ENCODE results near the gene MLLT3.
A peak's percentile ranks its signal among the peaks of the same experiment; 100 is the strongest.
"Not testable (repeated sequence)": the region's sequence is repeated elsewhere in the genome, so short reads cannot be mapped to it uniquely, and the experiment has no call there.

The MLLT3 gene

GRCh38 chr9:20622330-20623020, at the start of gene MLLT3:
MLLT3 (minus strand) TSS chr9:20622499.
- DNase-seq: peak; percentile 93

- no peak for DNase-seq
Measured at GRCh38 chr9:20671635-20672034, 49.3 kb upstream of the MLLT3 start.

- no peak for DNase-seq
Measured at GRCh38 chr9:20670395-20670794, 48.1 kb upstream of the MLLT3 start.

- DNase-seq: no peak
Measured at GRCh38 chr9:20664501-20664900, 42.2 kb upstream of the MLLT3 start.

GRCh38 chr9:20663133-20663532, 40.8 kb upstream of the MLLT3 start:
- DNase-seq: no peak

GRCh38 chr9:20662156-20662555, 39.9 kb upstream of the MLLT3 start:
- no peak for DNase-seq

GRCh38 chr9:20659474-20659967, 37.2 kb upstream of the MLLT3 start:
- no peak for DNase-seq

- no peak for DNase-seq
Measured at GRCh38 chr9:20658677-20659473, 36.6 kb upstream of the MLLT3 start.

- not testable (repeated sequence) for DNase-seq
Measured at GRCh38 chr9:20658246-20658667, 36.0 kb upstream of the MLLT3 start.

- DNase-seq: no peak
Measured at GRCh38 chr9:20651939-20652338, 29.6 kb upstream of the MLLT3 start.

GRCh38 chr9:20650750-20651299, 28.5 kb upstream of the MLLT3 start:
- no peak for DNase-seq

GRCh38 chr9:20650313-20650712, 28.0 kb upstream of the MLLT3 start:
- DNase-seq: no peak

- DNase-seq: no peak
Measured at GRCh38 chr9:20649381-20649780, 27.1 kb upstream of the MLLT3 start.

- no peak for DNase-seq
Measured at GRCh38 chr9:20646656-20647055, 24.4 kb upstream of the MLLT3 start.

- DNase-seq: no peak
Measured at GRCh38 chr9:20643660-20644059, 21.4 kb upstream of the MLLT3 start.

GRCh38 chr9:20642045-20642444, 19.7 kb upstream of the MLLT3 start:
- no peak for DNase-seq

GRCh38 chr9:20640331-20641187, 18.3 kb upstream of the MLLT3 start:
- DNase-seq: peak; percentile 15

- DNase-seq: no peak
Measured at GRCh38 chr9:20636888-20637440, 14.7 kb upstream of the MLLT3 start.

- DNase-seq: no peak
Measured at GRCh38 chr9:20634895-20635294, 12.6 kb upstream of the MLLT3 start.

- DNase-seq: no peak
Measured at GRCh38 chr9:20632705-20633104, 10.4 kb upstream of the MLLT3 start.

- DNase-seq: no peak
Measured at GRCh38 chr9:20630241-20630943, 8.1 kb upstream of the MLLT3 start.

GRCh38 chr9:20625003-20625349, 2.7 kb upstream of the MLLT3 start:
- no peak for DNase-seq
